ENCODE results near the gene MTFR1L. TPM values are rescaled to one million over a fixed set of nuclear protein-coding genes. Genes with fewer than 3 reads are reported as not detected.
A peak's percentile ranks its signal among the peaks of the same experiment; 100 is the strongest.
"Not testable (repeated sequence)": the region's sequence is repeated elsewhere in the genome, so short reads cannot be mapped to it uniquely, and the experiment has no call there.

MTFR1L gene
- total RNA-seq, 1 donor from 2014 or later: 55.0 TPM

GRCh38 chr1:25834894-25835293 lies 15.1 kb downstream of the MTFR1L start:
- Mint-ChIP-seq H3K36me3 (ENCODE audit: insufficient read depth) (peaks cover 11% of the 10 kb centered on the region), H3K27ac (no peak overlapping the region), H3K4me1 (ENCODE audit: low read depth) (peaks cover 5% of the 10 kb centered on the region), H3K4me3 (ENCODE audit: low read depth) (no peak overlapping the region), H3K27me3 (no peaks in the 10 kb centered on the region), H3K9me3 (ENCODE audit: low read depth) (no peaks in the 10 kb centered on the region)
- no peak for TF ChIP-seq CTCF (IDR thresholded peaks at IDR 0.05; ENCODE audit: unreplicated experiment)
- DNase-seq (ENCODE audit: low spot score, unreplicated experiment): no peak

GRCh38 chr1:25836695-25837094 lies 16.9 kb downstream of the MTFR1L start:
- no peaks in the 10 kb centered on the region for H3K9me3 Mint-ChIP-seq (ENCODE audit: low read depth)
- TF ChIP-seq CTCF (IDR thresholded peaks at IDR 0.05; ENCODE audit: unreplicated experiment): no peak
- H3K4me3 Mint-ChIP-seq (ENCODE audit: low read depth): no peak overlapping the region
- H3K27ac Mint-ChIP-seq: no peak overlapping the region
- peaks cover 4% of the 10 kb centered on the region for H3K36me3 Mint-ChIP-seq (ENCODE audit: insufficient read depth)
- DNase-seq (ENCODE audit: low spot score, unreplicated experiment): no peak
- peaks cover 5% of the 10 kb centered on the region for H3K4me1 Mint-ChIP-seq (ENCODE audit: low read depth)
- no peaks in the 10 kb centered on the region for H3K27me3 Mint-ChIP-seq

GRCh38 chr1:25837262-25837875 lies 17.6 kb downstream of the MTFR1L start:
- peak; percentile 63 for TF ChIP-seq CTCF (IDR thresholded peaks at IDR 0.05; ENCODE audit: unreplicated experiment)
- Mint-ChIP-seq H3K27me3 (no peaks in the 10 kb centered on the region), H3K9me3 (ENCODE audit: low read depth) (no peaks in the 10 kb centered on the region), H3K27ac (peak overlapping the region; percentile 0), H3K4me3 (ENCODE audit: low read depth) (no peak overlapping the region), H3K36me3 (ENCODE audit: insufficient read depth) (peaks cover 2% of the 10 kb centered on the region), H3K4me1 (ENCODE audit: low read depth) (peaks cover 5% of the 10 kb centered on the region)
- DNase-seq (ENCODE audit: low spot score, unreplicated experiment): no peak

GRCh38 chr1:25839808-25840207 lies 20.1 kb downstream of the MTFR1L start:
- not testable (repeated sequence) for H3K27ac Mint-ChIP-seq; H3K36me3 Mint-ChIP-seq (ENCODE audit: insufficient read depth); DNase-seq (ENCODE audit: low spot score, unreplicated experiment); H3K4me3 Mint-ChIP-seq (ENCODE audit: low read depth); H3K9me3 Mint-ChIP-seq (ENCODE audit: low read depth); H3K4me1 Mint-ChIP-seq (ENCODE audit: low read depth); H3K27me3 Mint-ChIP-seq

- DNase-seq (ENCODE audit: low spot score, unreplicated experiment): no peak
- peaks cover 6% of the 10 kb centered on the region for H3K4me1 Mint-ChIP-seq (ENCODE audit: low read depth)
- TF ChIP-seq CTCF (IDR thresholded peaks at IDR 0.05; ENCODE audit: unreplicated experiment): no peak
- H3K27ac Mint-ChIP-seq: no peak overlapping the region
- no peak overlapping the region for H3K4me3 Mint-ChIP-seq (ENCODE audit: low read depth)
- no peaks in the 10 kb centered on the region for H3K27me3 Mint-ChIP-seq
- no peaks in the 10 kb centered on the region for H3K9me3 Mint-ChIP-seq (ENCODE audit: low read depth)
- no peaks in the 10 kb centered on the region for H3K36me3 Mint-ChIP-seq (ENCODE audit: insufficient read depth)
Observed at GRCh38 chr1:25843483-25843882, 23.7 kb downstream of the MTFR1L start.

All from progenitor cell of endocrine pancreas (in vitro differentiated cells).